Measurements from ENCODE around the gene C8A.

C8A gene

DNA sequence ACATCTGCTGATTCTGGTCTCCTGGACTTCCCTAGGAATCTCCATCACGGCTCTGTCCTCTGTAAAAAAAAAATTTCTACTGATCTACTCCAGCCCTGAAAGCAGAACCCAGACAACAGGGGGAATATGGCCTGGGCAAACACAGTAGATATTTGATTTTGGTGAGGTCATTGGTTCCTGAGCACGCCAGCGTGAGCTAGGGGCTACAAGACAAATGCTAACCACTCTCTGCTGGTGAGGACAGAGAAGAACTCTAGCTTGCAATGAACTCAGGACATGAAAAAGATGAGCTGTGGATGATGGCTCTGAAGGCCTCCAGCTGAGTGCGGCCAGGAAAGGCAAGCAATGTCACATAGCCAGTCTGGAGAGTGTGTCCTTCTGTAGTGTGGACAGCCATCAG is 18.2 kb upstream of the C8A start:
- in situ Hi-C loops (cut with HindIII; ENCODE audit: low sequenced_read_pairs), result no loop called here

- in situ Hi-C loops (cut with HindIII; ENCODE audit: low sequenced_read_pairs), result no loop called here
These were observed 17.2 kb upstream of the C8A start for GRCh38 chr1:56837244-56837939.

DNA sequence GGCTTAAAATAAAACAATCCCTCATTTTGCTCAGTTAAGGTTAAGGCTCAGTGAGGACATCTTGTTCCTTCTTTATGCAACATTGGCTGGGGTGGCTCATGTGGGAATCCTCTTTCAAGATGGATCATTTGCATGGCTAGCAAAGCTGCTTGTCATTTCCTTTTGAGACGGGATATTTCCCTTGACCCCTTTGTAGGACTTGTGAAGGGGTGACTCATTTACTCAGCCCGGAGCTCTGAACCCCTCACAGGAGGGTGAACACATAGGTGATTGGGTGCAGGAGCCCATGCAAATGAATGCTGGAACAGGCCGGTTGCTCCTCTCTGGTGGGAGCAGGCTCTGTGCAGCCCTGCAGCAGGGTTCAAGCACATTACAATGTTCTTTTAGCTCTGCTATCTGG is 15.8 kb upstream of the C8A start:
- in situ Hi-C loops (cut with HindIII; ENCODE audit: low sequenced_read_pairs), result no loop called here

- in situ Hi-C loops (cut with HindIII; ENCODE audit: low sequenced_read_pairs), result no loop called here
These were observed 11.1 kb upstream of the C8A start for GRCh38 chr1:56843544-56843943.

DNA sequence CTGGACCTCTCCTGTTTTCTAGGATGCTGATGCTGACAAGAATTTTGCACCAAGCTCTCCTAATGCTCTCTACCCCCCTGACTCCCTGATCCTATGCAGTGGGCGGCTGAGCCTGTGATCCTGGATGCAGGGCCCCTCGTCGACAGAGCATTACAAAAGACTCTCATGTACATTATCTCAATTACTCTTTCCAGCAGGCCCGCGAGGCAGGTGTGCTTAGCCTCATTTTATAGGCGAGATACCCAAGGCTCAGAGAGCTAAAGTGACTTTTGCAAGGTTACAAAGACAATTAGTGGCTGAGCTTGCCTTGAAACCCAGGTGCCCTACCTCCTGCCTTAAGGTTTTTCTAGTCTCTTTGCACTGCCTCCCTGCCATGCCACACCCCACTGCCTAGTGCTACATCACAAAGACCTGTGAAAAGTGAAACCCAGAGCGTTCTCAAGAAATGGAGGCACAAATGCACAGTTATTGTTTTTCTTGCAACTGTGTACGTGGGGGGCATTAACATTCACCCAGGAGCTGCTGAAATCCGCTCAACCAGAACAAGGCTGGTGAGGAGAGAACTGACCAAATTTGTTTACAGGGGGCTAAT is 10.0 kb upstream of the C8A start:
- in situ Hi-C loops (cut with HindIII; ENCODE audit: low sequenced_read_pairs), result no loop called here

DNA sequence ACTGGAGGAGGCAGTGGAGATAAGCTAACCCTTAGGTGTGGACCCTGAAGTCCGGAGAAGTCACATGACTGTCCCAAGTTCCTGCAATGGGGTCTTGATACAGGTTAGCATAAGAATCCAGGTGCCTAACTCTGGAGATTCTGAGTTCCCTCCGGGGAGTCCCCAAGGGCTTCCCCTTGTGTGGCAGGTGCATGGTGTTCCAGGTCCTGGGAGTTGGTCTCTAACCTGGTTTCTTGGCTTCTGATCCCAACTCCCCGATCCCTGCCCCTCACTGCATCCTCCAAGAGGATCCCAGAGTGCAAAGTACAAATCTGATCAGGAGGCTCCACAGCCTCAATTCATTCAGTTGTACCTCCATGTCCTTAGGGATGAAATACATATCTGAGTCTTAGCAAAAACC is 9.3 kb upstream of the C8A start:
- in situ Hi-C loops (cut with HindIII; ENCODE audit: low sequenced_read_pairs), result no loop called here

- in situ Hi-C loops (cut with HindIII; ENCODE audit: low sequenced_read_pairs), result no loop called here
These were observed 4.8 kb upstream of the C8A start for GRCh38 chr1:56849750-56850149.

DNA sequence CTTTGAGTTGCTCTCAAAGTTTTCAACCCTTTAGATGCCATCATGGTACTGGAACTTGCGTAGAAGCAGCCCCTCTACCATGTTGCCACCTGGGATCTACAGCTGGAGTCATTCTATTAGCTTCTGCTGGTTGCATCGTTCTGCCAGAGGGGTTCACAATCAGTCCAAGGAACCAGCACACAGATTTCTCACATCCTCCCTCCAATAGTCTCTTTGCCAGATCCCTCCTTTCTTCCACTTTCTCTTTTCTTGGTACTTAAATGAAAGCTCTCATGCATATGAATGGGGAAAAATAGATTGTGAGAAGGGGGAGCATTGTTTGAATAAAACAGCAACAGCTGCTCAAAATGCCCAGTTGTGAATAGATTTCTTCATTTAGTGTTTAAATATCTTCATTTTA is 4.2 kb upstream of the C8A start:
- in situ Hi-C loops (cut with HindIII; ENCODE audit: low sequenced_read_pairs), result no loop called here

DNA sequence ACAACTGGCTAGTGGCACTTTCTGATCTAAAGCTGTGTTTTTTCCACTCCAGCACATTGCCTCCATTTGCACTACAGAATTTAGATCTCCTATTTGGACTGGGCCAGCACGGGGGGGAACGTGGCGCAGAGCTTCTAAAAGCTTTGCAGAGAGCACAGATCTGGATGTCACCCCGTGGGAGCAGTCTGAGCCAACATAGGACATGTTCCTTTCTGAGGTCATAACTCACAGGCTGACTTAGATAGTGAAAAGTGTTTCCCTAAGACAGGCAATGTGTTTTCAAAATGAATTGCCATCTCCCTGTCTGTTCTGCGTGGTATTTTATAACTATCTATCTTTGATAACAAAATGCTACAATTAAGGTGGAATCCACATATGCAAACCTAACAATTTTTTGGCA is 3.7 kb upstream of the C8A start:
- in situ Hi-C loops (cut with HindIII; ENCODE audit: low sequenced_read_pairs), result no loop called here

- in situ Hi-C loops (cut with HindIII; ENCODE audit: low sequenced_read_pairs), result no loop called here
These were observed 2.1 kb upstream of the C8A start for GRCh38 chr1:56852476-56852875.

GRCh38 chr1:56855190-56855589 is 593 bp downstream of the C8A start:
- in situ Hi-C loops (cut with HindIII; ENCODE audit: low sequenced_read_pairs), result no loop called here

DNA sequence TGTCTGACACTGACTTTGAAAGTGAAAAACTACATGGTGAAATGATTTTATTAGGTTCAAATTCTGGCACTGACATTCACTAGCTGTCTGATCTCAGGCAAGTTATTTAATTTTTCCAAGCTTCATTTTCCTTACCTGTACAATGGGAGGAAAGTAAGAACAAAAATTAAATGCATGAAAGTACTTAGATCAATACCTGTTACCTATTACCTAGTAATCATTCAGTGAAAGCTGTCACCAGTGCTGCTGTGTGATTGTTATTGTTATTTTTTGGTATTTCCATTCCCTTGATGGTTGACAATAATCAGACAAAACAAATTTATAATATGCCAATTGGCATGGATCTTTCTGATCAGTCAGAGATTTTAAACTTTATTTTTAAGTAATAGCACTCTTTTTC is 1.6 kb downstream of the C8A start:
- in situ Hi-C loops (cut with HindIII; ENCODE audit: low sequenced_read_pairs), result no loop called here

DNA sequence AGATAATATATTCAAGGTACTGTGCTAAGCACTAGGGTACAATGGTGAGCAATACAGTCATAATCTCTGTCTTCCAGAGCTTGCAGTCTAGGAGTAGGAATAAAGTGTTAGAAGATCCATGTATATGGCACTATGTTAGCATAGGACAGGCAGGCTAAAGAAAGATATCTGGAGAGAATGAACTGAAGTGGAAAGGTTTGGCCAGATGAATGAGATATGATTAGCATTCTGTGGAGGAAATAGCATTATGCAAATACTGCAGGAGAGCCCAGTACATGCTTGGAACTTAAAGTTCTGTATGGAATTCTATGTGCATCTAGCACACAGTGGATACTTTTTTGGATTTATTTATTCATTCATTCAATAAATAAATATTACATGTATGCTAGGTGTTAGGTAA is 4.7 kb downstream of the C8A start:
- in situ Hi-C loops (cut with HindIII; ENCODE audit: low sequenced_read_pairs), result no loop called here

GRCh38 chr1:56863265-56863992 is 8.8 kb downstream of the C8A start:
- in situ Hi-C loops (cut with HindIII; ENCODE audit: low sequenced_read_pairs), result no loop called here

GRCh38 chr1:56864430-56864829 is 9.8 kb downstream of the C8A start:
- in situ Hi-C loops (cut with HindIII; ENCODE audit: low sequenced_read_pairs), result no loop called here

DNA sequence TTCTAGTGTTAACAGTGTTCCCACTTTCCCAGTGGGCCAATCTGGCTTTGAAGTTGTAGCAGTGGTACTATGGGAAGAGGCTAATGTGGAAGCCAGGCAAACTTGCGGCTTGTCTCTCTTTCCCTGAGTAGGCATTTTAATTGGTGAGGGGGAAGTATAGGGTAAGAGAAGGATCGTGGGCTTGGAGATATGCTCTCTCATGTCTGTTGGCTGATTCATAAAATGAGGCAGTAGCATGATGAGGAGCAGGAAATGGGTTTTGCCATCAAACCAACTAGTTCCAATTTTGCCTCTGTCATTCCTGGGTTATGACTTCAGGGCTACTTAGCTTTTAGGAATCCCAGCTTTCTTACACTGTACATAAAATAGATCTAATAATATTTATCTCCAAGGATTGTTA is 12.1 kb downstream of the C8A start:
- in situ Hi-C loops (cut with HindIII; ENCODE audit: low sequenced_read_pairs), result no loop called here

- in situ Hi-C loops (cut with HindIII; ENCODE audit: low sequenced_read_pairs), result no loop called here
These were observed 12.9 kb downstream of the C8A start for GRCh38 chr1:56867491-56867890.

GRCh38 chr1:56868761-56869160 is 14.2 kb downstream of the C8A start:
- in situ Hi-C loops (cut with HindIII; ENCODE audit: low sequenced_read_pairs), result no loop called here

DNA sequence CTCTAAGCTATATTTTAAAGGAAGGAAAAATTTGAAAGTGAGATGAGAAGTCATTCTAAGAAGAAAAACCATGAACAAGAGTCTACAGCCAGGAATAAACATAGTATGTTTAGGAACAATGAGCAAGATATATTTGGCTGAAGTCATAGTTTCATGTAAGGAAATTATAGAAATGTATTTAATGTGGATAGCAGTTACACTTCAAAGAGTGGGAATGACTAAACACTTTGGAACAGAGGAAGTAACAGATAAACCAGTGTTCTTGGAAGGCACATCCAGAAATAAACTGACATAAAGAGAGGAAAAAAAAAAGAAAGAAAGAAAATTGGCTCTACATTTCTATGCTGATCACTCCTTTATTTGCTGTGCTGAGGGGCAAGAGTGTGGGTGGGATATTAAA is 18.0 kb downstream of the C8A start:
- in situ Hi-C loops (cut with HindIII; ENCODE audit: low sequenced_read_pairs), result no loop called here

DNA sequence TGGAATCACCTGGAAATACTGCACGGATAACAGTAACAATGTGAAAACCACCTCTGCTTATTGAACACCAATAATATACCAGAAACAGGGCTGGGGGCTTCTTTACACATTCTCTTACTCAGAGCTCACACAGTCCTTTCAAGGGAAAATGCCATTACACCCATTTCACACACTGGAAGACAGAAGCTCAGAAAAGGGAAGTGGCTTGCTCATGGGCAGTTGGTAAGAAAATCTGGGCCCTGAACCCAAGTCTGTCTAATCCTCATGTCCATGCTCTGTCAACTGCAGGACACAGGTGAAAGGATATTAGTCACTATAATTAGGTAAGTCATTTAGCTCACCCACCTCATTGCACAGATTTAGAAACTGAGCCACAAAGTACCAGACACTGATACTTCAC is 18.6 kb downstream of the C8A start:
- in situ Hi-C loops (cut with HindIII; ENCODE audit: low sequenced_read_pairs), result no loop called here

GRCh38 chr1:56874689-56875088 is 20.1 kb downstream of the C8A start:
- in situ Hi-C loops (cut with HindIII; ENCODE audit: low sequenced_read_pairs), result no loop called here

DNA sequence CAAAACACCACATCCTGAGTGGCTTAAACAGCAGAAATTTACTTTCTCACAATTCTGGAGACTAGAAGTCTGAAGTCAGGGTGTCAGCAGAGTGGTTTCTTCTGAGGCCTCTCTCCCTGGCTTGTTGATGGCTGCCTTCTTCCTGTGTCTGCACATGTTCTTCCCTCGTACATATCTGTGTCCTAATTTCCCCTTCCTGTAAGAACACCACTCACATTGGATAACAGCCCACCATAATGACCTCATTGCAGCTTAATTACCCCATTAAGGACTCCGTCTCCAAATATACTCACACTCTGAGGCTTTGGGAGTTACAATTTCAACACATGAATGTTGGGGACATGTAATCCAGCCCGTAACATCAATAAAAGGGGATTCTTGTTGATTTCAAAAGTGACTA is 23.4 kb downstream of the C8A start:
- in situ Hi-C loops (cut with HindIII; ENCODE audit: low sequenced_read_pairs), result no loop called here

Data from endothelial cell of hepatic sinusoid (primary cell).